ENCODE results near the gene LITAF.

- no peak for TF ChIP-seq POLR2AphosphoS5 (IDR thresholded peaks at IDR 0.05; ENCODE audit: low read depth, low read length)
- no peak for TF ChIP-seq TAF1 (IDR thresholded peaks at IDR 0.05; ENCODE audit: low read depth, low read length)
- TF ChIP-seq POU2F2 (IDR thresholded peaks at IDR 0.05; ENCODE audit: low read depth, low read length): no peak
Observed at GRCh38 chr16:11588321-11589197, 1.8 kb upstream of the LITAF start.

Data from GM12891 (cell line).